Measurements from ENCODE around the gene TTC23L.

Gene TTC23L

GRCh38 chr5:34833976-34834793 is 4.8 kb upstream of the TTC23L start:
- DNase-seq, result no peak

- DNase-seq, result no peak
Measured at GRCh38 chr5:34834794-34835089, 4.2 kb upstream of the TTC23L start.

- no peak for DNase-seq
Measured at GRCh38 chr5:34835664-34836063, 3.3 kb upstream of the TTC23L start.

- DNase-seq, result no peak
Measured at GRCh38 chr5:34841816-34842215, 2.9 kb downstream of the TTC23L start.

- DNase-seq, result no peak
Measured at GRCh38 chr5:34842554-34842953, 3.6 kb downstream of the TTC23L start.

- DNase-seq, result no peak
Measured at GRCh38 chr5:34843497-34843896, 4.5 kb downstream of the TTC23L start.

- no peak for DNase-seq
Measured at GRCh38 chr5:34844106-34844505, 5.1 kb downstream of the TTC23L start.

- no peak for DNase-seq
Measured at GRCh38 chr5:34844999-34845398, 6.0 kb downstream of the TTC23L start.

- no peak for DNase-seq
Measured at GRCh38 chr5:34847056-34847455, 8.1 kb downstream of the TTC23L start.

GRCh38 chr5:34847552-34847951 is 8.6 kb downstream of the TTC23L start:
- DNase-seq, result no peak

- no peak for DNase-seq
Measured at GRCh38 chr5:34848230-34848629, 9.3 kb downstream of the TTC23L start.

- no peak for DNase-seq
Measured at GRCh38 chr5:34849253-34849652, 10.3 kb downstream of the TTC23L start.

- no peak for DNase-seq
Measured at GRCh38 chr5:34854459-34855174, 15.7 kb downstream of the TTC23L start.

- DNase-seq, result no peak
Measured at GRCh38 chr5:34857161-34857560, 18.2 kb downstream of the TTC23L start.

GRCh38 chr5:34857894-34858293 is 18.9 kb downstream of the TTC23L start:
- no peak for DNase-seq

GRCh38 chr5:34858790-34859189 is 19.8 kb downstream of the TTC23L start:
- no peak for DNase-seq

- DNase-seq, result no peak
Measured at GRCh38 chr5:34859253-34859652, 20.3 kb downstream of the TTC23L start.

- DNase-seq, result no peak
Measured at GRCh38 chr5:34863946-34864345, 25.0 kb downstream of the TTC23L start.

GRCh38 chr5:34865091-34865490 is 26.1 kb downstream of the TTC23L start:
- no peak for DNase-seq

- DNase-seq, result no peak
Measured at GRCh38 chr5:34866989-34867471, 28.1 kb downstream of the TTC23L start.

- DNase-seq, result no peak
Measured at GRCh38 chr5:34867660-34868059, 28.7 kb downstream of the TTC23L start.

GRCh38 chr5:34868791-34869190 is 29.8 kb downstream of the TTC23L start:
- no peak for DNase-seq

GRCh38 chr5:34869256-34869655 is 30.3 kb downstream of the TTC23L start:
- DNase-seq, result no peak

- DNase-seq, result no peak
Measured at GRCh38 chr5:34870382-34870781, 31.4 kb downstream of the TTC23L start.

- DNase-seq, result no peak
Measured at GRCh38 chr5:34876275-34876674, 37.3 kb downstream of the TTC23L start.

Measured in Kasumi-1 (cell line).